GM12872 (cell line): Measurements from ENCODE around the gene S100A6.

ENCODE experiments used
- TF ChIP-seq, protein P1 (sequence below): IDR thresholded peaks from 3 replicates; pipeline ENCODE4 v1.5.1; 2011; ENCODE audit warnings: low read depth, mild to moderate bottlenecking, low read length, moderate library complexity; ENCODE audit not compliant: insufficient read depth

S100A6 gene

GRCh38 chr1:153545067-153546055 lies 9.6 kb upstream of the S100A6 start, which contains the start of gene S100A4:
TSS of gene S100A4 (minus strand) at chr1:153545806. CDS start at chr1:153544794, 1,012 bp downstream.
- TF ChIP-seq, protein P1, sequence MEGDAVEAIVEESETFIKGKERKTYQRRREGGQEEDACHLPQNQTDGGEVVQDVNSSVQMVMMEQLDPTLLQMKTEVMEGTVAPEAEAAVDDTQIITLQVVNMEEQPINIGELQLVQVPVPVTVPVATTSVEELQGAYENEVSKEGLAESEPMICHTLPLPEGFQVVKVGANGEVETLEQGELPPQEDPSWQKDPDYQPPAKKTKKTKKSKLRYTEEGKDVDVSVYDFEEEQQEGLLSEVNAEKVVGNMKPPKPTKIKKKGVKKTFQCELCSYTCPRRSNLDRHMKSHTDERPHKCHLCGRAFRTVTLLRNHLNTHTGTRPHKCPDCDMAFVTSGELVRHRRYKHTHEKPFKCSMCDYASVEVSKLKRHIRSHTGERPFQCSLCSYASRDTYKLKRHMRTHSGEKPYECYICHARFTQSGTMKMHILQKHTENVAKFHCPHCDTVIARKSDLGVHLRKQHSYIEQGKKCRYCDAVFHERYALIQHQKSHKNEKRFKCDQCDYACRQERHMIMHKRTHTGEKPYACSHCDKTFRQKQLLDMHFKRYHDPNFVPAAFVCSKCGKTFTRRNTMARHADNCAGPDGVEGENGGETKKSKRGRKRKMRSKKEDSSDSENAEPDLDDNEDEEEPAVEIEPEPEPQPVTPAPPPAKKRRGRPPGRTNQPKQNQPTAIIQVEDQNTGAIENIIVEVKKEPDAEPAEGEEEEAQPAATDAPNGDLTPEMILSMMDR = no peak

DNA sequence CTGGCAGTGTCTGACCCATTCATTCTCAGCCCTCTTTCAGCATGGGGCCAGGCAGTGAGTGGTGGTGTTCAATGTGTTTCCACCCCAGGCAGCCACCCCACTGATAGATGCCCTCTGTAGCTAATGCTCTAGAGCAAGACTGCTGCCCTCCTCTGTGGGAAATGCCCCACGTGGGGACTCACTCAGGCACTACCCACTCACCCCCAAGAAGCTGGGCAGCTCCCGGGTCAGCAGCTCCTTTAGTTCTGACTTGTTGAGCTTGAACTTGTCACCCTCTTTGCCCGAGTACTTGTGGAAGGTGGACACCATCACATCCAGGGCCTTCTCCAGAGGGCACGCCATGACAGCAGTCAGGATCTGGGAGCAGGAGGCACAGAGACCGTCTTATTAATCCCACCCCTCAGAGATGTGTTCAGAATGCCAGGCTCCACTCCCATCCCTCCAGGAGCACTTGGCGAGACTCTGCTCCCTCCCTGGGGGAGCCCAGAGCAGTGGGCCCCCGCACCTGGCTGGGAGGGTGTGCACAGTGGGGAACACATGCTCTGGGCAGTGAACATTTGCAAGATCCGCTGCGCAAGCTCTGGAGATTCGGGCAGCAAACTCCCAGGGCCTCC lies 8.8 kb upstream of the S100A6 start:
- TF ChIP-seq, protein P1 = no peak

DNA sequence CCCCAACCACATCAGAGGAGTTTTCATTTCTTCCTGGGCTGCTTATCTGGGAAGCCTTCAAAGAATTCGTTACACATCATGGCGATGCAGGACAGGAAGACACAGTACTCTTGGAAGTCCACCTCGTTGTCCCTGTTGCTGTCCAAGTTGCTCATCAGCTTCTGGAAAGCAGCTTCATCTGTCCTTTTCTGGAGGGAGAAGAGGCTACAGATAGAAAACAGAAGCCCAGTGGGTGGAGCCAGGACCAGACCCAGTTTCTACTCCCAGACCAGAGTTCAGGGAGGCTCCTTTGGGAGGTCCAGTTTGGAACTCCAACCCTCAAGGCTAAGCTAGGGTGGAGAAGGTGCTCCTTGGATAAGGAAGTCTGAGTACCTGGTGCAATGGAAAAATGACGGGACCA lies 7.9 kb upstream of the S100A6 start:
- TF ChIP-seq, protein P1 = no peak

GRCh38 chr1:153542956-153543711 lies 7.3 kb upstream of the S100A6 start:
- TF ChIP-seq, protein P1 = no peak

DNA sequence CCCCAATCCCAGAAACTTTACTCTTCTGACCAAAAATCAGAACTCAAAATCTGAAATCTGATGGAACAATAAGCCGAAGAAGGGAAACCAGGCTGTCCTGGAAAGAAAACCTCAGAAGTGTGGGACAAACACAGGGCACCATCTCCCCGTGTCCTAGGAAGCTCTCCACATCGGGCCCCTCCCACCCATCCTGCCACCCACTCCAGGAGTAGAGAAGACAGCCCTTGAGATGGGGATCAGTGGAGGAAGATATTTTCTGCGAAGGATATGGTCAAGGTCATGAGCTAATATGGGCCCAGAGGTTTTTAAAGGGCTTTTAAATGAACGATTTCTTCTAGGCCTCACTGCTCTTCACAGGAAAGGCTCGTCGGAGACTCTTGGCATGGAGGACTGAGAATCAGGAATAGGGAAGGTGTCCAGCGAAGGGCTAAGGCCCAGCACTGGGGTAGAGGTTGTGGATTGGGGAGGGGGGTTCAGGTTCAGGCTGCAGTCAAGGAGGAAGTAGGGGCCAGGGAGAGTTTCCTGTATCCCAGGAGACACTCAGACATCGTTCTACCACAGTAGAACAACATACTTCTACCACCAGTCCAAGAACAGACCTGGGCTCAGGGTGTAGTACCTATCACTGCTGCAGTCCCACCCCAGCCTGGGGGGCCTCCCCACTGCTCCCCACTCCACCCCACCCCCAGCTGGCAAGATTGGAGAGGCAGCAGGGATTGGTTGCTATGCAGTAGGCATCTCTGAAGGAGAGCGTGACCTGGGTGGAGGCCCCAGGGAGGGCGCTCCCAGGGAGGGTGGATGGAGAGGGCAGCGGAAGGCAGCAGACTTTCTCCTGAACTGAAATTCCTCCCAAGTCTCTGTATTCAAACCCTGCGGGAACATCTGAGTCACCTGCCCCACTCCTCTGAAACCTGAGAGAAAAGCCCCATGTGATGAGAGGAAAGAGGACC lies 6.1 kb upstream of the S100A6 start:
- TF ChIP-seq, protein P1 = no peak

- TF ChIP-seq, protein P1 = no peak
Measured at GRCh38 chr1:153540394-153541361, 4.9 kb upstream of the S100A6 start, which contains the start of gene S100A5. TSS of gene S100A5 (minus strand) at chr1:153540934. CDS start at chr1:153540191, 743 bp downstream.
